ENCODE results near the gene ANKRD33B. TPM values are rescaled to one million over a fixed set of nuclear protein-coding genes. Genes with fewer than 3 reads are reported as not detected.
"Not testable (repeated sequence)": the region's sequence is repeated elsewhere in the genome, so short reads cannot be mapped to it uniquely, and the experiment has no call there.

ANKRD33B gene
- total RNA-seq: 1 to 10 TPM; 2.2 to 2.7 (median 2.4) TPM
- polyA plus RNA-seq: 1.3 TPM
- long read RNA-seq, donor 1, partial matches to known transcripts: 0 of 6 reads
- long read RNA-seq, donor 1, other reads (novel, unspliced or antisense): 6 of 6 reads
- long read RNA-seq, donor 2: 0 reads
- long read RNA-seq, donor 3, partial matches to known transcripts: 0 of 1 reads
- long read RNA-seq, donor 3, other reads (novel, unspliced or antisense): 1 of 1 reads
- long read RNA-seq, donor 4, partial matches to known transcripts: 0 of 1 reads
- long read RNA-seq, donor 4, other reads (novel, unspliced or antisense): 1 of 1 reads

DNA sequence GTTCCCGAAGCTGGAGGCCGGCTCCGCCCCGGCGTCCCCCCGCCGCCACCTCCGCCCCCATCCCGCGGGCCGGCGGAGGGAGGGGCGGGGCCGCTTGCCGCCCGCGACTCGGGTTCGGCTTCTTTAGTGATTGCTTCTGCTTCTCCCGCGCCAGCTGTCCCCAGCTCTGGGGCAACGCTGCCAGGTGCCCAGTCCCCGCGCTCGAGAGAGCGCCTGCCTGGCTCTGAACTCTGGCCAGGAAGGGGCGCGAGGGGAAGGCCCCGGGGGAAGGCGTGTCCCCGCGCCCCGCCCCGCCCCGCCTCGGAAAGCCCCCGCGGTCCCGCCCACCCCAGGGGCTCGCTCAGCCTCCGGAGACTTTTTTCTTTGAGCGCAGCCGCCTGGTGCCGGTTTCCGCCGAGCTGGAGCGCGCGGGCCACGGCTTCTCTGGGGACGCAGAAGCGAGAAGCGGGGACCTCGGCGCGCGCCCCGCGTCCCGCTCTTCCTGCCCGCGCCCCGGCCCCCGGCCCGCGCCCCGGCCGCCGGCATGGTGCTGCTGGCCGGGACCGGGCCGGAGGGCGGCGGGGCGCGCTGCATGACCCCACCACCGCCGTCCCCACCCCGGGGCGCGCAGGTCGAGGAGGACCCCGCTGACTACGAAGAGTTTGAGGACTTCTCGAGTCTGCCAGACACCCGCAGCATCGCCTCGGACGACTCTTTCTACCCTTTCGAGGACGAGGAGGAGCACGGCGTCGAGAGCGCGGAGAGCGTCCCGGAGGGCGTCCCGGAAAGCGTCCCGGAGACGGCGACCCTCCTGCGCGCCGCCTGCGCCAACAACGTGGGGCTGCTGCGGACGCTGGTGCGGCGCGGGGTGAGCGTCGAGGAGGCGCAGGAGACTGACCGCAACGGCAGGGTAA lies at the start of gene ANKRD33B:
Gene ANKRD33B (plus strand): TSS at position 126 of the 893 bp plus-strand sequence. CDS start 398 bp downstream, at position 524.
- Histone ChIP-seq H3K9me3 (ENCODE audit: control insufficient read depth, low read length) (no peaks in the 10 kb centered on the region), H3K4me1 (ENCODE audit: control insufficient read depth, insufficient read depth, low read length) (no peaks in the 10 kb centered on the region), H3K27ac (ENCODE audit: low read length) (peak within 1 kb of the TSS; percentile 39), H3K4me3 (ENCODE audit: low read length) (peak within 1 kb of the TSS; percentile 72), H3K27me3 (ENCODE audit: control insufficient read depth, insufficient read depth) (no peaks in the 10 kb centered on the region)
- DNase-seq (peak; percentile 67 to 86 (median 84)), ATAC-seq (peak; percentile 80 to 83)
- intact Hi-C loops (cut with DNase I): loop anchor here in 3 of 4 donors (10.0 kb wide), 2 partner anchors 51 to 61 kb away; no protein-coding TSS in a partner anchor
- WGBS: 1% methylated on average over 119 of the region's 119 CpGs

DNA sequence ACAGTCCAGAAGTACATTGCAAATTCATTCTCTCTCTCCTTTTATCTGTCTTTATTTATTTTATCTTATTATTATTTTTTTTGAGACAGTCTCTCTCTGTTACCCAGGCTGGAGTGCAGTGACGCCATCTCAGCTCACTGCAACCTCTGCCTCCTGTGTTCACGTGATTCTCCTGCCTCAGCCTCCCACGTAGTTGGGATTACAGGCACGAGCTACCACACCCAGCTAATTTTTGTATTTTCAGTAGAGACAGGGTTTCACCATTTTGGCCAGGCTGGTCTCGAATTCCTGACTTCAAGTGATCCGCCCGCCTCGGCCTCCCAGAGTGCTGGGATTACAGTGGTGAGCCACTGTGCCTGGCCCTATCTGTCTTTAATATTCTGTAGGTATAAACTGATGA lies 49.3 kb upstream of the ANKRD33B start:
- H3K4me3 ChIP-seq (ENCODE audit: low read length); ATAC-seq; H3K27me3 ChIP-seq (ENCODE audit: control insufficient read depth, insufficient read depth); intact Hi-C loops (cut with DNase I); H3K4me1 ChIP-seq (ENCODE audit: control insufficient read depth, insufficient read depth, low read length); DNase-seq; H3K9me3 ChIP-seq (ENCODE audit: control insufficient read depth, low read length); H3K27ac ChIP-seq (ENCODE audit: low read length): not testable (repeated sequence)
- 92% methylated on average over 8 of the region's 8 CpGs for WGBS

DNA sequence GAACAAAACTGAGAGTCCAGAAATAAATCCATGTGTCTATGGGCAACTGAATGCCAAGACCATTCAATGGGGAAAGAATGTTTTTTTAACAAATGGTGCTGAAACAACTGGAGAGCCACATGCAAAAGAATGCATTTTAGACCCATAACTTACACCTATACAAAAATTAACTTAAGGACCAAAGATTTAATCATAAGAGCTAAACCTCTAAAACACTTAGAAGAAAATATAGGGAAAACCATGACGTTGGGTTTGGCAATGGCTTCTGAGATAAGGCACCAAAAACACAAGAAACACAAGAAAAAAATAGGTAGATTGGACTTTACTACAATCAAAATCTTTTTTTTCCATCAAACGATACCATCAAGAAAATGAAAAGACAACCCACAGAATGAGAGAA lies 48.4 kb upstream of the ANKRD33B start:
- no peak for ATAC-seq
- DNase-seq: no peak
- H3K27ac ChIP-seq (ENCODE audit: low read length): no peak overlapping the region
- 91% methylated on average over 2 of the region's 2 CpGs for WGBS
- peaks cover 1% of the 10 kb centered on the region for H3K9me3 ChIP-seq (ENCODE audit: control insufficient read depth, low read length)
- intact Hi-C loops (cut with DNase I): no loop called here
- no peaks in the 10 kb centered on the region for H3K4me1 ChIP-seq (ENCODE audit: control insufficient read depth, insufficient read depth, low read length)
- H3K4me3 ChIP-seq (ENCODE audit: low read length): no peak overlapping the region
- no peaks in the 10 kb centered on the region for H3K27me3 ChIP-seq (ENCODE audit: control insufficient read depth, insufficient read depth)

DNA sequence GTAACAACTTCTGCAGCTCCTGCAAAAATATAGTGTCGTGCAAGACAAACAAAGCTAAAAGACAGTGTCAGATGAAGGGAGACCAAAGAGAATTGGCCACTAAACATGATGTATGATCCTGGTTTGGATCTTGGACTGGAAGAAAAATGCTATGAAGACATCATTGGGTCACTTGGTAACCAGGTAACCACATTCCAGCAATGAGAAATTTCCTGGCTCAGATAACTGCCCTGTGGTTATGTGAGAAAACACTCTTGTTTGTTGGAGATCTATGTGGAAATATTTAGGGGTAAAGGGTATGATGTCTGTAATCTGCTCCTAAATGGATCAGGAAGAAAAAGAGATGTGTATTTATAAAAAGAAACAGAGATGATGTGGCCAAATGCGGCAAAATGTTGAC lies 45.5 kb upstream of the ANKRD33B start:
- Histone ChIP-seq H3K4me3 (ENCODE audit: low read length) (no peak overlapping the region), H3K9me3 (ENCODE audit: control insufficient read depth, low read length) (peaks cover 1% of the 10 kb centered on the region), H3K27me3 (ENCODE audit: control insufficient read depth, insufficient read depth) (no peaks in the 10 kb centered on the region), H3K4me1 (ENCODE audit: control insufficient read depth, insufficient read depth, low read length) (no peaks in the 10 kb centered on the region), H3K27ac (ENCODE audit: low read length) (no peak overlapping the region)
- ATAC-seq: no peak
- WGBS: 82% methylated on average over 2 of the region's 2 CpGs
- DNase-seq: no peak
- intact Hi-C loops (cut with DNase I): no loop called here

DNA sequence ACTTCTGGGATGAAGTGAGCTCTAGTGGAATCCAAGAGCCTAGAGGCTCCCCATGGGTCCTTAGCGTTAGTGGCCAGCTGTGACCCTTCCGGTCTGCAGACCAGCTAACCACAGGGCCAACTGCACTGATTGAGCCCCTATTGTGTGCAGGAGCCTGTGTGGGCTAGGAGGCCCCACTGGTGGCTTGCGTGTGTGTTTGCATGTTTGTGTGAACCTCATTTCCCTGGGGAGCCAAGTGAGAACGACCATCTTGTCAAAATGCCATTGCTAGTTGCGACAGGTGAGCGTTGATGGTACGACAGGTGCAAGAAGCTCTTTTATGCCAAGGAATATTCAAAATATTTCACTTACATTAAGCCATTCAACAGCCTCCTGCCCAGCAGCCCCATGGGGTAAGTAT lies 44.1 kb upstream of the ANKRD33B start:
- Histone ChIP-seq H3K4me3 (ENCODE audit: low read length) (no peak overlapping the region), H3K9me3 (ENCODE audit: control insufficient read depth, low read length) (peaks cover 1% of the 10 kb centered on the region), H3K4me1 (ENCODE audit: control insufficient read depth, insufficient read depth, low read length) (no peaks in the 10 kb centered on the region), H3K27me3 (ENCODE audit: control insufficient read depth, insufficient read depth) (no peaks in the 10 kb centered on the region), H3K27ac (ENCODE audit: low read length) (no peak overlapping the region)
- no peak for DNase-seq
- WGBS: 86% methylated on average over 7 of the region's 7 CpGs
- intact Hi-C loops (cut with DNase I): no loop called here
- ATAC-seq: no peak

DNA sequence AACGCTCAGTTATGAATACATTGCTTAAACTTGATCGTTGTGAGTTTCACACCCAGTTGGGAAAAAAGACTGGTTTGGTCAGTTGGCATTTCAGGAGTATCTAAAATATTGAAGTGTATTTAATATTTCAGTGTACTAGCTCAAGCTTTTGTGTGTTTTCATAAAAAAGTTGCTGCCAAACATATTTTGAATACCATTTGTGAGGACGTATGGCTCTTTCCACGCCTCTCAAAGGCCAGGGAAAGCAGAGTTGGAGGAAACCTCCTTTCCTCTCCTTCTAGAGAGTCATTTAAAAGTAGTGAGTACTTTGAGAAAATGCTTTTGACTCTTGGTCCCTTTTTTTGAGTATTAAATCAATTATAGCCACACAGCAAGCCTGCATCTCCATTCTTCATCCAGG lies 43.2 kb upstream of the ANKRD33B start:
- intact Hi-C loops (cut with DNase I): no loop called here
- WGBS: 77% methylated on average over 4 of the region's 4 CpGs
- H3K27ac ChIP-seq (ENCODE audit: low read length): no peak overlapping the region

DNA sequence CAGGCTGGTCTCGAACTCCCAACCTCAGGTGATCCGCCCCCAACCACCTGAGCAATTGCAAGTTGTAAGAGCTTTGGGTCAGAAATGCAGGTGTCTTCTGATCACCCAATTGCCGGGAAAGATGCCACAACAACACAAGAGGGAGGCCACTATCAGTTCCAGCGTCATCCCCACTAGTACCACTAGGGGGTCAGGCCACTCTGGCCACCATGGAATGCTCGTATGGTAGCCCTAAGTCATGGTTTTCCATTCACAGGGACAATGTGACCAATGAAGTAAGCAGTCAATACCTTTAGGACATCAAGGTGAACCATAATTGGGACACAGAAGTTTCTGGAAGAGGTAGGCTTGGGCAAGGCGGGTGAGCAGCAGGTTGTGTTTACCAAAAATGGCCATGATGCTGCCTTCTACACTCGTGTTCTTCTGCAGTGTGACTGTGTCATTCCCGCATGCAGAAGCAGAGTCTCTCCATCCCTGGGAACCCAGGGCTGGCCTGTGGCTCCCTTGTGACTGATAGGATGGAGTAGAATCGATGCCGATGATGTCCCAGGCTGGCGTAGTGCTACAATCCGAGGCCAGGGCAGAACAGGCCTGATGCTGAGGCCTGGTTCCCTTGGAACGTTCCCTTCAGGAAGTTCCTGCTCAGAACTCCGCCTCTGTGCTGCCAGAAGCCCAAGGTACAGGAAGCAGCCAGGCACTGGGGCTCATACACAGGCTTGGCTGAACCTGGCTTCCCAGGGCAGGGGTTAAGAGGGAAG lies 42.2 kb upstream of the ANKRD33B start:
- intact Hi-C loops (cut with DNase I): no loop called here
- Histone ChIP-seq H3K27me3 (ENCODE audit: control insufficient read depth, insufficient read depth) (no peaks in the 10 kb centered on the region), H3K4me3 (ENCODE audit: low read length) (no peak overlapping the region), H3K4me1 (ENCODE audit: control insufficient read depth, insufficient read depth, low read length) (no peaks in the 10 kb centered on the region), H3K27ac (ENCODE audit: low read length) (no peak overlapping the region), H3K9me3 (ENCODE audit: control insufficient read depth, low read length) (peaks cover 5% of the 10 kb centered on the region)
- WGBS: 91% methylated on average over 14 of the region's 14 CpGs
- ATAC-seq: no peak
- DNase-seq: no peak

More for the DNA sequence above, 43.2 kb upstream of the ANKRD33B start:
- ATAC-seq (no peak), DNase-seq (no peak)
- H3K4me1 ChIP-seq (ENCODE audit: control insufficient read depth, insufficient read depth, low read length): no peaks in the 10 kb centered on the region
- H3K9me3 ChIP-seq (ENCODE audit: control insufficient read depth, low read length): peaks cover 1% of the 10 kb centered on the region
- no peaks in the 10 kb centered on the region for H3K27me3 ChIP-seq (ENCODE audit: control insufficient read depth, insufficient read depth)
- no peak overlapping the region for H3K4me3 ChIP-seq (ENCODE audit: low read length)

DNA sequence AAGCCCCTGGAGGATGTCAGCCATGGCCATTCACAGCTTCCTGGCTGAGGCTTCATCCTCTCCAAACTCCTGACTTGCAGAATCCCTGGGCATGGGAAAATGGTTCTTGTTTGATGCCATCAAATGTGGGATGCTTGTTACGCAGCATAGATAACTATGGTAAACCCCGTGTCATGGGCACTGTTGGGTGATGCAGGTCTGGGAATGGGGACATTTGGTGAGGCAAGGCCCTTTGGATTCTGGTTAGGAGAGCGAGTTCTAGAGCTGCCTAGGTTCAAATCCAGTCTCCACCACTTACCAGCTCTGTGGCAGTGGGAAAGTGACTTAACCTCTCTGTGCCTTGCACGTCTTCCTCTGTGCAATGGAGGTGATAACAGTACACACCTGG lies 41.7 kb upstream of the ANKRD33B start:
- intact Hi-C loops (cut with DNase I): no loop called here
- 97% methylated on average over 4 of the region's 4 CpGs for WGBS
- Histone ChIP-seq H3K9me3 (ENCODE audit: control insufficient read depth, low read length) (peaks cover 5% of the 10 kb centered on the region), H3K4me1 (ENCODE audit: control insufficient read depth, insufficient read depth, low read length) (no peaks in the 10 kb centered on the region), H3K27ac (ENCODE audit: low read length) (no peak overlapping the region), H3K4me3 (ENCODE audit: low read length) (no peak overlapping the region), H3K27me3 (ENCODE audit: control insufficient read depth, insufficient read depth) (no peaks in the 10 kb centered on the region)
- ATAC-seq (no peak), DNase-seq (no peak)

DNA sequence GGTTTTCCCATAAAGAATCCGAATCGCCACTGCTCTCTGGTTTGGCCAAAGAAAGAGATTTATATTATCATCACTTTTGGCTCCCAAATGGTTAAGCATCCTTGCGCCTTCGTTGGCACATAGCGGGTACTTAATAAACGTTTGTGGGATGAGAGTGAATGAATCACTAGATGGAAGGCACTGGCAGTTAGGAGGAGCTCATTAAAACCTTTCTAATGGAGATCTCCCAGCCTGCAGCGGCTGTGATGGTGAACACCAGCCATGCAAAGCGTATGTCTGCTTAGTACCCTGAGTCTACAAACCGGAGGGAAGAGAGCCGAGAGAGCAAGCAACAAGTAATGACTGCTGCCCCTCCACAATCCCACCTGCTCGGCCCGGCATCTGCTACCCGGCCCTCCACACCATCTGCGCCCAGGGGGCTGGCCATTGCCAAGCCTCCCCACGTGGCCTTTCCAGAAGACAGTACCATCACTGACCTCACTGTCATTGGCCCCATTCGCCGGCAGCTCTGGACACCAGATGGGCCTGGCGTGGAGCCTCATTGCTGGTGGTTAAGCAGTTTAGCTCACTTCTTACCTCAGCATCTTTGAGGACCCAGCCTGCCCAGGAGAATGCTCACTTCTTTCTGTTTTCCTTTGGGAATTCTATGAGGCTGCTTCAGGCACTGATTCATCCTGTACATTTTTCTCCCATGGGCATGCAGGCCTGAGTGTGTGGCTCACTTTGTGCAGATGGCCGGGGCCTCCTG lies 39.3 kb upstream of the ANKRD33B start:
- Histone ChIP-seq H3K4me3 (ENCODE audit: low read length) (no peak overlapping the region), H3K9me3 (ENCODE audit: control insufficient read depth, low read length) (peaks cover 5% of the 10 kb centered on the region), H3K4me1 (ENCODE audit: control insufficient read depth, insufficient read depth, low read length) (no peaks in the 10 kb centered on the region), H3K27ac (ENCODE audit: low read length) (no peak overlapping the region), H3K27me3 (ENCODE audit: control insufficient read depth, insufficient read depth) (no peaks in the 10 kb centered on the region)
- WGBS: 87% methylated on average over 19 of the region's 19 CpGs
- DNase-seq: no peak
- intact Hi-C loops (cut with DNase I): no loop called here
- ATAC-seq: peak in 1 of 2 donors; percentile 24

DNA sequence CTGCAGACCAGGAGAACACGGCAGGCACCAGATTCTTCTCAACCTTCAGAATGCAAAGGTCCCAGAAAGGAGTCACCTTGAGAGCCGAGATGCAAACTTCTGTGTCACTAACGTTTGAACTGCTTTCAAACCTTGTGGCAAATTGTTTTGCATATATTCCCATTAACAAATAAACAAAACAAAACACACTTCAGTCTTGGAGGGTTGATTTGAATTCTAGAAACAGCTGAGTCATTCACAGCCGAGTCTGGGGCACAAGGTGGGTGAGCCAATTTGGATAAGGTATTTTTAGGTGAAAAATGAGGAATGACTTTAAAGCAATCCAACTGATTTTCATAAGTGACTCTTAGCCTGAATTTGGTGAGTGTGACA lies 38.8 kb upstream of the ANKRD33B start:
- H3K9me3 ChIP-seq (ENCODE audit: control insufficient read depth, low read length): peaks cover 5% of the 10 kb centered on the region
- H3K4me1 ChIP-seq (ENCODE audit: control insufficient read depth, insufficient read depth, low read length): no peaks in the 10 kb centered on the region
- H3K27me3 ChIP-seq (ENCODE audit: control insufficient read depth, insufficient read depth): no peaks in the 10 kb centered on the region
- no peak overlapping the region for H3K4me3 ChIP-seq (ENCODE audit: low read length)
- 75% methylated on average over 4 of the region's 4 CpGs for WGBS
- no peak for ATAC-seq
- intact Hi-C loops (cut with DNase I): no loop called here
- no peak for DNase-seq
- no peak overlapping the region for H3K27ac ChIP-seq (ENCODE audit: low read length)
